ENCODE data around the gene TBCE. TPM values are rescaled to one million over a fixed set of nuclear protein-coding genes. Genes with fewer than 3 reads are reported as not detected.

The TBCE gene
- total RNA-seq, 2 experiments from 2014 or later: 21.8 to 24.0 TPM

DNA sequence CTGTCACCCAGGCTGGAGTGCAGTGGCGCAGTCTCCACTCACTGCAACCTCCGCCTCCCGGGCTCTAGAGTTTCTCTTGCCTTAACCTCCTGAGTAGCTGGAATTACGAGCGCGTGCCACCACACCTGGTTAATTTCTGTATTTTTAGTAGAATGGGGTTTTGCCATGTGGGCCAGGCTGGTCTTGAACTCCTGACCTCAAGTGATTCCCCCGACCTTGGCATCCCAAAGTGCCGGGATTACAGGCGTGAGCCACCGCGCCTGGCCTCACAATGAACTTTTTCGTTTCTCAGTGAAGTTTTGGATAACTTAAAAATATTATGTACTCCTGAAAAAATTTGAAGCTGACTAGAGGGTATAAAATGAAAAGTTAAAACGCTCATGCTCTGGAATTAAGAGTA, 59.5 kb downstream of the TBCE start:
- ChIA-PET POLR2A (no interaction called here), CTCF (interaction anchor here (0.6 to 3.4 kb wide), 3 partner anchors 10 to 102 kb away, joined by 3 to 24 read pairs (median 4); no protein-coding TSS in a partner anchor)
- intact Hi-C loops (cut with micrococcal nuclease): no loop called here
- ATAC-seq (no peak), DNase-seq (no peak)
- Mint-ChIP-seq H3K4me3 (no peak overlapping the region), H3K9me3 (no peaks in the 10 kb centered on the region), H3K4me1 (ENCODE audit: low read depth) (peaks cover 26% of the 10 kb centered on the region), H3K27me3 (no peaks in the 10 kb centered on the region), H3K36me3 (ENCODE audit: low read depth) (peaks cover 5% of the 10 kb centered on the region), H3K27ac (no peak overlapping the region)
- TF ChIP-seq, protein P1, sequence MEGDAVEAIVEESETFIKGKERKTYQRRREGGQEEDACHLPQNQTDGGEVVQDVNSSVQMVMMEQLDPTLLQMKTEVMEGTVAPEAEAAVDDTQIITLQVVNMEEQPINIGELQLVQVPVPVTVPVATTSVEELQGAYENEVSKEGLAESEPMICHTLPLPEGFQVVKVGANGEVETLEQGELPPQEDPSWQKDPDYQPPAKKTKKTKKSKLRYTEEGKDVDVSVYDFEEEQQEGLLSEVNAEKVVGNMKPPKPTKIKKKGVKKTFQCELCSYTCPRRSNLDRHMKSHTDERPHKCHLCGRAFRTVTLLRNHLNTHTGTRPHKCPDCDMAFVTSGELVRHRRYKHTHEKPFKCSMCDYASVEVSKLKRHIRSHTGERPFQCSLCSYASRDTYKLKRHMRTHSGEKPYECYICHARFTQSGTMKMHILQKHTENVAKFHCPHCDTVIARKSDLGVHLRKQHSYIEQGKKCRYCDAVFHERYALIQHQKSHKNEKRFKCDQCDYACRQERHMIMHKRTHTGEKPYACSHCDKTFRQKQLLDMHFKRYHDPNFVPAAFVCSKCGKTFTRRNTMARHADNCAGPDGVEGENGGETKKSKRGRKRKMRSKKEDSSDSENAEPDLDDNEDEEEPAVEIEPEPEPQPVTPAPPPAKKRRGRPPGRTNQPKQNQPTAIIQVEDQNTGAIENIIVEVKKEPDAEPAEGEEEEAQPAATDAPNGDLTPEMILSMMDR (IDR thresholded peaks at IDR 0.05): no peak

DNA sequence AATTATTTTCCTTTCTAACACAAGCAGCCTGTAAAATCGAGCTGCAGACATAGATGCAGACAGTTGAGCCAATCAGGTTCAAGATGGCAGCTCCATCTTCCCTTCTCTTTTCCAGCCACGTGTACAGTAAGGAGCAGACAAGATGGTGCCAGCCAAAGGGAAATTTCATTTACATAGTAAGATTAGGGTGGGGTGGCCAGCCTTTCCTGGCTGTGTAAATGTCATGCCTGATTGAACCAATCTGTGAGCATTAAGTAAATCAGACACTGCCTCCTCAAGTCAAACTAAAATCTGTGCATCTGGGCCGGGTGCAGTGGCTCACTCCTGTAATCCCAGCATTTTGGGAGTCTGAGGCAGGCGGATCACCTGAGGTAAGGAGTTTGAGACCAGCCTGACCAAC, 60.2 kb downstream of the TBCE start:
- no peak for DNase-seq
- H3K4me3 Mint-ChIP-seq: no peak overlapping the region
- ChIA-PET CTCF (interaction anchor here (0.6 to 3.4 kb wide), 3 partner anchors 11 to 101 kb away, joined by 3 to 24 read pairs (median 4); no protein-coding TSS in a partner anchor), POLR2A (no interaction called here)
- H3K27ac Mint-ChIP-seq: no peak overlapping the region
- H3K9me3 Mint-ChIP-seq: no peaks in the 10 kb centered on the region
- no peaks in the 10 kb centered on the region for H3K27me3 Mint-ChIP-seq
- ATAC-seq: no peak
- H3K36me3 Mint-ChIP-seq (ENCODE audit: low read depth): peaks cover 8% of the 10 kb centered on the region
- TF ChIP-seq, protein P1 (IDR thresholded peaks at IDR 0.05): no peak
- peaks cover 22% of the 10 kb centered on the region for H3K4me1 Mint-ChIP-seq (ENCODE audit: low read depth)
- intact Hi-C loops (cut with micrococcal nuclease): no loop called here

- intact Hi-C loops (cut with micrococcal nuclease): no loop called here
- POLR2A ChIA-PET: no interaction called here
- TF ChIP-seq, protein P1 (IDR thresholded peaks at IDR 0.05): no peak
These were observed 61.9 kb downstream of the TBCE start for GRCh38 chr1:235429143-235429542.

DNA sequence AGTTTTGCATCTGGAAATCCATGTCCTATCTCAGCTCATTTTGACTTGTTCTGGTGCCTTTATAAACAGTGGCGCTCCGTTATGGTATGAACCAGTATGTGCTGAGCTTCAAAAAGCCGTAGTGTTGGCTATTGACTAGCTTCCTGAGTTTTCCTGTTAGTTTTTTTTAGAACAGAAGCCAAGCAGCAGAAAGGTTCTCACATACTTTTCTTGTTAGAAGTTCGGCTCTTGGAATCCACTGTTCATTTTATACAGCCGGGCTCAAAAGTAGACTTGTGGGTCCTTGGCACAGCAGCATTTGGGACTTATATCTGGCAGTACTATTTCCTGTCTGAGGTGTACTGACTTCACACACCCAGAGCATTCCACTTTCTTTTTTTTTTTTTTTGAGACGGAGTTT, 63.8 kb downstream of the TBCE start:
- DNase-seq (no peak), ATAC-seq (no peak)
- ChIA-PET POLR2A (no interaction called here), CTCF (interaction anchor here (1.0 kb wide), 1 partner anchor 14 kb away, joined by 4 read pairs; no protein-coding TSS in a partner anchor)
- TF ChIP-seq, protein P1 (IDR thresholded peaks at IDR 0.05): no peak
- Mint-ChIP-seq H3K9me3 (no peaks in the 10 kb centered on the region), H3K4me1 (ENCODE audit: low read depth) (no peaks in the 10 kb centered on the region), H3K27me3 (no peaks in the 10 kb centered on the region), H3K4me3 (no peak overlapping the region), H3K27ac (no peak overlapping the region), H3K36me3 (ENCODE audit: low read depth) (peaks cover 10% of the 10 kb centered on the region)
- intact Hi-C loops (cut with micrococcal nuclease): no loop called here

More at GRCh38 chr1:235429143-235429542, 61.9 kb downstream of the TBCE start:
- no peak overlapping the region for H3K4me3 Mint-ChIP-seq
- peaks cover 6% of the 10 kb centered on the region for H3K4me1 Mint-ChIP-seq (ENCODE audit: low read depth)
- CTCF ChIA-PET: no interaction called here
- H3K36me3 Mint-ChIP-seq (ENCODE audit: low read depth): peaks cover 9% of the 10 kb centered on the region
- DNase-seq (no peak), ATAC-seq (no peak)
- H3K27me3 Mint-ChIP-seq: no peaks in the 10 kb centered on the region
- no peak overlapping the region for H3K27ac Mint-ChIP-seq
- H3K9me3 Mint-ChIP-seq: no peaks in the 10 kb centered on the region

GRCh38 chr1:235434001-235434400, 66.8 kb downstream of the TBCE start:
- intact Hi-C loops (cut with micrococcal nuclease): no loop called here
- TF ChIP-seq, protein P1 (IDR thresholded peaks at IDR 0.05): no peak
- DNase-seq: no peak
- Mint-ChIP-seq H3K4me1 (ENCODE audit: low read depth) (no peaks in the 10 kb centered on the region), H3K27ac (no peak overlapping the region), H3K27me3 (no peaks in the 10 kb centered on the region), H3K36me3 (ENCODE audit: low read depth) (peaks cover 21% of the 10 kb centered on the region), H3K9me3 (no peaks in the 10 kb centered on the region), H3K4me3 (no peak overlapping the region)
- POLR2A ChIA-PET: no interaction called here
- CTCF ChIA-PET: interaction anchor here (1.3 kb wide), 1 partner anchor 17 kb away, joined by 3 read pairs; no protein-coding TSS in a partner anchor
- no peak for ATAC-seq
